HFFc6 (cell line): Measurements from ENCODE around the gene LDLRAD3. TPM values are rescaled to one million over a fixed set of nuclear protein-coding genes. Genes with fewer than 3 reads are reported as not detected.
A peak's percentile ranks its signal among the peaks of the same experiment; 100 is the strongest.

Experiments
- DNase-seq: peaks from one replicate; pipeline ENCODE4 v3.0.0-alpha.2; 2018
- H3K27ac Mint-ChIP-seq: 2 replicates; pipeline ENCODE4 v1.8.0; 2020; ENCODE audit warnings: mild to moderate bottlenecking, mixed read lengths
- H3K27me3 Mint-ChIP-seq: 2 replicates; pipeline ENCODE4 v1.8.0; 2021; ENCODE audit warnings: mild to moderate bottlenecking, moderate library complexity, mixed read lengths; ENCODE audit not compliant: insufficient read depth
- H3K36me3 Mint-ChIP-seq: 2 replicates; pipeline ENCODE4 v1.8.0; 2021; ENCODE audit warnings: low read depth, mixed read lengths
- H3K4me1 Mint-ChIP-seq: 2 replicates; pipeline ENCODE4 v1.8.0; 2020; ENCODE audit warnings: low read depth, mixed read lengths
- H3K4me3 Mint-ChIP-seq: 2 replicates; pipeline ENCODE4 v1.8.0; 2020; ENCODE audit warnings: mild to moderate bottlenecking, moderate library complexity, mixed read lengths
- H3K9me3 Mint-ChIP-seq: 2 replicates; pipeline ENCODE4 v1.8.0; 2020; ENCODE audit warnings: mild to moderate bottlenecking, mixed read lengths
- CTCF ChIP-seq: fragments of 200-600 bp; sonication (generic); IDR thresholded peaks from 2 replicates; pipeline ENCODE4 v1.5.0; 2021; ENCODE audit warnings: antibody characterized with exemption, mild to moderate bottlenecking
- total RNA-seq, 6 experiments: library from RNA; stranded (reverse); fragmentation: NEBNext Ultra II Directional; extraction: Animal tissue kit (Norgen Biotek cat#: 25700); gene quantifications; 2 replicates in 1 of 6; 3 replicates in 5 of 6; pipeline ENCODE4 v1.2.3, GENCODE V29; 2021

LDLRAD3 gene
- total RNA-seq, 6 experiments from 2014 or later: 5.2 to 6.5 (median 5.6) TPM

GRCh38 chr11:36073411-36074203, 129.7 kb downstream of the LDLRAD3 start:
- H3K9me3 Mint-ChIP-seq: peaks cover 15% of the 10 kb centered on the region
- peak overlapping the region; percentile 55 for H3K4me3 Mint-ChIP-seq

DNA sequence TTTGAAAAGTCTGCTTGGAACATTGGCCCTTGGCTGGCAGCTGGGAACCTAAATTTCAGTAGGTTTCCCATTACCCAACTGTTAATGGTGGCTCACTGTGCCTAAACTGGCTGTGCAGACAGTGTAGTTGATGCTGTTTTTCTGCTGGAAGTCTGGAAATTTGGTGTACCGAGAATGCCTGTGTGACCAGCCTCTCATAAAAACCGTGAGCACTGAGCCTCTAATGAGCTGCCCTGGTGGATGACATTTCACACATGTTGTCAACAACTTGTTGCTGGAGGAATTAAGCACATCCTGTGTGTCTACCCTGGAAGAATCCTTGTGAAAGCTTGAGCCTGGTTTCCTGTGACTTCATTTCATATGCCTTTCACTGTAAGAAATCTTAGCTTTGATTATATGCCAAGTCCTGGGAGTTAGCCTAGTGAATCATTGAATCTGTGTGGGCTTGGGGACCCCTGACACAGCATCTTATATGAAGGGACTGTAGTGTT, 131.1 kb downstream of the LDLRAD3 start:
- Mint-ChIP-seq H3K9me3 (peaks cover 15% of the 10 kb centered on the region), H3K4me1 (peaks cover 41% of the 10 kb centered on the region), H3K27me3 (peaks cover 5% of the 10 kb centered on the region), H3K27ac (peak overlapping the region; percentile 68), H3K36me3 (peaks cover 12% of the 10 kb centered on the region), H3K4me3 (no peak overlapping the region)
- DNase-seq: peak; percentile 78
- no peak for TF ChIP-seq CTCF

More at GRCh38 chr11:36073411-36074203, 129.7 kb downstream of the LDLRAD3 start:
- peak; percentile 74 for DNase-seq
- H3K4me1 Mint-ChIP-seq: peaks cover 41% of the 10 kb centered on the region
- H3K27ac Mint-ChIP-seq: peak overlapping the region; percentile 68
- H3K36me3 Mint-ChIP-seq: peaks cover 12% of the 10 kb centered on the region
- no peak for TF ChIP-seq CTCF
- peaks cover 5% of the 10 kb centered on the region for H3K27me3 Mint-ChIP-seq

- DNase-seq: no peak
- H3K27me3 Mint-ChIP-seq: no peaks in the 10 kb centered on the region; the same call in 1 of the 2 replicates
- H3K27ac Mint-ChIP-seq: no peak overlapping the region
- no peak overlapping the region for H3K4me3 Mint-ChIP-seq
- peaks cover 15% of the 10 kb centered on the region for H3K9me3 Mint-ChIP-seq
- peaks cover 13% of the 10 kb centered on the region for H3K36me3 Mint-ChIP-seq
- no peak for TF ChIP-seq CTCF
- H3K4me1 Mint-ChIP-seq: peaks cover 41% of the 10 kb centered on the region
Observed at GRCh38 chr11:36077368-36077767, 133.5 kb downstream of the LDLRAD3 start.

- Mint-ChIP-seq H3K36me3 (peaks cover 17% of the 10 kb centered on the region), H3K9me3 (peaks cover 15% of the 10 kb centered on the region), H3K27ac (no peak overlapping the region), H3K4me1 (peaks cover 35% of the 10 kb centered on the region), H3K27me3 (no peaks in the 10 kb centered on the region; the same call in 1 of the 2 replicates), H3K4me3 (no peak overlapping the region)
- no peak for TF ChIP-seq CTCF
- no peak for DNase-seq
Observed at GRCh38 chr11:36077886-36078685, 134.2 kb downstream of the LDLRAD3 start.

GRCh38 chr11:36078686-36079055, 134.8 kb downstream of the LDLRAD3 start:
- Mint-ChIP-seq H3K27ac (no peak overlapping the region), H3K9me3 (peaks cover 15% of the 10 kb centered on the region), H3K4me3 (no peak overlapping the region), H3K27me3 (no peaks in the 10 kb centered on the region; the same call in 1 of the 2 replicates), H3K4me1 (peaks cover 29% of the 10 kb centered on the region), H3K36me3 (peaks cover 17% of the 10 kb centered on the region)
- no peak for TF ChIP-seq CTCF
- no peak for DNase-seq
